Germinal center (tissue), 1 donor: ENCODE results near the gene GMDS.
A peak's percentile ranks its signal among the peaks of the same experiment; 100 is the strongest.
"Not testable (repeated sequence)": the region's sequence is repeated elsewhere in the genome, so short reads cannot be mapped to it uniquely, and the experiment has no call there.

Experiments used
- DNase-seq: peaks from one replicate; pipeline ENCODE4 v3.0.0; 2012; ENCODE audit warnings: mixed read lengths, low spot score

GMDS gene

GRCh38 chr6:1770968-1771723, 474.3 kb downstream of the GMDS start:
- no peak for DNase-seq

- DNase-seq, result no peak
Observed at GRCh38 chr6:1770435-1770843, 475.0 kb downstream of the GMDS start.

GRCh38 chr6:1767481-1768246, 477.7 kb downstream of the GMDS start:
- no peak for DNase-seq

- DNase-seq, result no peak
Observed at GRCh38 chr6:1766654-1767053, 478.8 kb downstream of the GMDS start.

GRCh38 chr6:1765160-1765903, 480.1 kb downstream of the GMDS start:
- no peak for DNase-seq

GRCh38 chr6:1764397-1764987, 480.9 kb downstream of the GMDS start:
- DNase-seq, result no peak

GRCh38 chr6:1763404-1763803, 482.0 kb downstream of the GMDS start:
- DNase-seq, result no peak

- DNase-seq, result no peak
Observed at GRCh38 chr6:1762203-1762602, 483.2 kb downstream of the GMDS start.

GRCh38 chr6:1761477-1761877, 483.9 kb downstream of the GMDS start:
- no peak for DNase-seq

- DNase-seq, result no peak
Observed at GRCh38 chr6:1760876-1761275, 484.5 kb downstream of the GMDS start.

GRCh38 chr6:1759870-1760269, 485.5 kb downstream of the GMDS start:
- no peak for DNase-seq

GRCh38 chr6:1758076-1758679, 487.2 kb downstream of the GMDS start:
- no peak for DNase-seq

- DNase-seq, result no peak
Observed at GRCh38 chr6:1757131-1757530, 488.3 kb downstream of the GMDS start.

- no peak for DNase-seq
Observed at GRCh38 chr6:1756472-1757129, 488.8 kb downstream of the GMDS start.

GRCh38 chr6:1751063-1751462, 494.3 kb downstream of the GMDS start:
- DNase-seq, result not testable (repeated sequence)

GRCh38 chr6:1749041-1749440, 496.4 kb downstream of the GMDS start:
- no peak for DNase-seq

- no peak for DNase-seq
Observed at GRCh38 chr6:1747531-1747930, 497.9 kb downstream of the GMDS start.

GRCh38 chr6:1747003-1747402, 498.4 kb downstream of the GMDS start:
- no peak for DNase-seq

- DNase-seq, result no peak
Observed at GRCh38 chr6:1745814-1746213, 499.6 kb downstream of the GMDS start.

GRCh38 chr6:1744543-1744942, 500.9 kb downstream of the GMDS start:
- DNase-seq, result no peak

- DNase-seq, result peak; percentile 79
Observed at GRCh38 chr6:1739680-1740079, 505.7 kb downstream of the GMDS start.
